ENCODE results near the gene SRRT.
"Not testable (repeated sequence)": the region's sequence is repeated elsewhere in the genome, so short reads cannot be mapped to it uniquely, and the experiment has no call there.

GRCh38 chr7:100936167-100936566, 61.3 kb downstream of the SRRT start:
- not testable (repeated sequence) for TF ChIP-seq CTCF, EZH2 (IDR thresholded peaks at IDR 0.05)
